ENCODE measurements around the gene SCO2.
A peak's percentile ranks its signal among the peaks of the same experiment; 100 is the strongest.

The SCO2 gene, protein sequence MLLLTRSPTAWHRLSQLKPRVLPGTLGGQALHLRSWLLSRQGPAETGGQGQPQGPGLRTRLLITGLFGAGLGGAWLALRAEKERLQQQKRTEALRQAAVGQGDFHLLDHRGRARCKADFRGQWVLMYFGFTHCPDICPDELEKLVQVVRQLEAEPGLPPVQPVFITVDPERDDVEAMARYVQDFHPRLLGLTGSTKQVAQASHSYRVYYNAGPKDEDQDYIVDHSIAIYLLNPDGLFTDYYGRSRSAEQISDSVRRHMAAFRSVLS

GRCh38 chr22:50525104-50525857 is at the start of gene SCO2:
Gene SCO2, minus strand, starts transcription at chr22:50525598. Its CDS starts 1,187 bp downstream, at chr22:50524411.
- peak; percentile 85 to 96 for DNase-seq (ENCODE audit: low read depth in 2 of 2, low spot score in 1 of 2)

- DNase-seq (ENCODE audit: low read depth in 2 of 2, low spot score in 1 of 2), result no peak
Observed at GRCh38 chr22:50574383-50574755, 49.0 kb upstream of the SCO2 start.

DNA sequence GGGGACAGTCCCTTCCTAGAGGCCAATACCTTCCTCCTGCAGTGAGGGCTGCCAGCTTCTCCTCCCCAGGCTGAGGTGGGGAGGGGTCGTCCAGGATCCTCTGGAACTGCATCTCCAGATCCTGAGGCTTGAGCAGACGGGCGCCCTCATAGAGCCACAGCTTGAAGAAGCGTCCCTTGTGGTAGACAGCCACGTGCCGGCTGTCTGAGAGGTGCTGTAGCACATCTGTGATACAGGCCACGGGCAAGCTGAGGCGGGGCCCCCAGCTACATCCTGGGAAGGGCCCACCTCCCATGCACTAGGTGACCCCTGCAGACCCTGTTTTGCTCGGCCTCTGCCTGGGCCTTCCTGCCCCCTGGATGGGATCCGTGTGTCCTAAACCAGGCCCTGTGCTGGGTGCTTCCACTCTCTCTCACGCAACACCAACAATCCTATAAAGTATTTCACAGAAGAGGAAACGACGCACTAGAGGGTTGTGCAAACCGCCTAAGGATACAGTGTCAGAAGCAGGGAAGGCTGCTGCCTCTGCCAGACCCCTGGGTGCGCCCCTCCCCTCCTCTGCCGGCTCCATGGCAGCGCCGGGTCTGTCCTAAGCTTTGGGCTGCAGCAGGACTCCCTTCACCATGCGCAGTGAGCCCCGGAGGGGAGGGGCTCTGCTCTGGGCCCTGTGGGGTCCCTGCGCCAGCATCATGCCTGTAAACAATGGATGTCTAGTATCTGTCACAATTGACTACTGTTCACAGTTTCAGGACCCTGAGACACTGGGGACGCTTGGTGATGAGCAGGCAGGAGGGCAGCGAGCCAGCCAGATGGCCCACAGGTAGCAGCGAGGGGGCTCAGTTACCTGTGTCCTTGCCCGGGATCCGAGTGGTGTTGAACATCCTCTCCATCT is 48.3 kb upstream of the SCO2 start:
- no peak for DNase-seq (ENCODE audit: low read depth in 2 of 2, low spot score in 1 of 2)

DNA sequence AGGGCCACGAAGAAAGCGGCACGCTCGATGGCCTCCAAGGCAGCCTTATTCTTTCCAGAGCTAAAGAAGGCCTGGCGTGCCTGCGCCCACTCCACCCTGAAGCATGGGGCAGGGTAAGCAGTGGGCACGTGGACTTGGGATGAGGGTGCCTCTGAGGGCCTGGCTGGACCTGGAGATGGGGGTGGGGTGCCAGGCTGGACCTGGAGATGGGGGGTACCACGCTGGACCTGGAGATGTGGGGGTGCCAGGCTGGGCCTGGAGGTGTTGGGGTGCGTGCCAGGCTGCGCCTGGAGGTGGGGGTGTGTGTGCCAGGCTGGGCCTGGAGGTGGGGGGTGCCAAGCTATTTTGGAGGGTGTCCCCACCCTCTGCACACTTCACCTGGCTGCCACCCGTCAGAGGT is 47.6 kb upstream of the SCO2 start:
- DNase-seq (ENCODE audit: low read depth in 2 of 2, low spot score in 1 of 2), result no peak

GRCh38 chr22:50571264-50572175 is 46.1 kb upstream of the SCO2 start:
- no peak for DNase-seq (ENCODE audit: low read depth in 2 of 2, low spot score in 1 of 2)

DNA sequence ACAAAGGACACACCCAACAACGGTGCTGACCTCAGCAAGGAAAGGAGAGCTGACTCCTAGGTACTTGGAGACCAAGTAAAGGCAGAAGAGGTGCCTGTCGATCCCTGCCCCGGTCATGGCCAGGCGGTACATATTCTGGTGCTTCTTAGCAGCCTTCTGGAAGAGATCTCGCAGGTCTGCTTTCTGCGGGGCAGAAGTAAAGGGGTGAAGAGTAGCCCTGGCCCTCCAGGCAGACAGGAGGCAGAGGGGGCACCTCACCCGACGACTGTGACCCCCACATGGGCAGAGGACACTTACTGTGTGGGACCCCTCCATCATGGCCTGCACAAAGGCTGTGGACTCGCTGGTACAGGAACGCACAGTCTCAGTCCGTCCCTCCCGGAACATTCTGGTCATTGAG is 45.5 kb upstream of the SCO2 start:
- DNase-seq (ENCODE audit: low read depth in 2 of 2, low spot score in 1 of 2), result no peak

DNA sequence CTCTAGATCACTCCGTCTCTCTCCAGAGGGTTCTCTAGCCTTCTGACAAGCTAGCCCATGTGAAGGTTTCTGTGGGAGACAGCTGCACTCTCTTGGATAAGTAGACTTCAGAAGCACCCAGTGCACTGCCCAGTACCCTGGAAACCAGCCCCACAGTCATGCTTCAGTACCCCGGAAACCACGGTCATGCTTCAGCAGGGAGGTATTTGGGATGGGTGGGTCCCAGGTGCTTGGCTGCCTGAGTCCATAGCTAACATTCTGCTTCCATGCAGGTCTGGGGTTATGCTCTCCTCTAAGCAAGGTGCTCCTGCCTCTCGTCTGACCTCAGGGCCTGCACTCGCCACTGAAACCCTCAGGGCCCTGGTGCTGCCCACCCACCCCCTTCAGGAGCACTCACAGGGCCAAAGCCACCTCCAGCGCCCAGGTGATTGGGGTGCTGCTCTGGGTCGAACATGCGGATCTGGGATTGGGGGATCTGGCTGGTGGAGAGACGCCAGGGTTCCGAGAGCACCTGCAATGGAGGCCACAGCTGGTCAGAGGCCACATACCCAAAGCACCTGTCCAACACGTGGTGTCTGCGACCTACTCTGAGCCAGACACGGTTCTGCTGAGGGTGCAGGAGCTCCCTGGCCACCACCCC is 44.6 kb upstream of the SCO2 start:
- no peak for DNase-seq (ENCODE audit: low read depth in 2 of 2, low spot score in 1 of 2)

- no peak for DNase-seq (ENCODE audit: low read depth in 2 of 2, low spot score in 1 of 2)
Observed at GRCh38 chr22:50569041-50569459, 43.7 kb upstream of the SCO2 start.

DNA sequence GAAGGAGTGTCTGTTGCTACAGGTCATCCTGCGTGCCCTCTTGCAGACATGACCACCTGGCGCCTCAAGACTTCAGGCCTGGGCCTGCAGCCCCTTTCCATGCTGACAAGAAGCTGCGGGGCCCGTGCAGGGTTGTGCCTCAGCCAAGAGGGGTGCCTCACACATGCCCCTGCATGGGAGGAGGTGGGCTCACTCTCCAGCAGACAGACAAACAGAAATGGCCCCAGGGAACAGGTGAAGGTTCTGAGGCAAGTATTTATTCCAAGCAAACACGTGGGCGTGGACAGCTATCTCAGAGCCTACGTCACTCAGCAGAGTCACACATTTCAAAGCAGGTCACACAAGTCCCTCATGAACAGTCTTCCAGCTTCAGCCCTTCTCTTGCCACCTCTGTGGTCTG is 43.2 kb upstream of the SCO2 start:
- no peak for DNase-seq (ENCODE audit: low read depth in 2 of 2, low spot score in 1 of 2)

- DNase-seq (ENCODE audit: low read depth in 2 of 2, low spot score in 1 of 2), result no peak
Observed at GRCh38 chr22:50567721-50568252, 42.4 kb upstream of the SCO2 start.

DNA sequence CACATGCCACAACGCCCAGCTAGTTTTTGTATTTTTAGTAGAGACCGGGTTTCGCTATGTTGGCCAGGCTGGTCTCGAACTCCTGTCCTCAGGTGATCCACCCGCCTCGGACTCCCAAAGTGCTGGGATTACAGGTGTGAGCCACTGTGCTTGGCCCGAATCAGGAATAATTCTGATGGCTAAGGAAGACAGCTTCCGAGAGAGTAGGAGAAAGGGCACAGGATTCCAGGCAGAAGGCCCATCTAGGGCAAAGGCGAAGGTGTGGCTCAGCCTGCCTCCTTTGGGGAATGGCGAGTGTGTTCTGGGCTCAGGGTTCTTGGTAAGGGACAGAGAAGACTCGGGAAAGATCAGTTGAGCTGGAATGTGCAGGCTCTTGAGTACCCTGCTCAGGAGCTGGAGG is 38.9 kb upstream of the SCO2 start:
- no peak for DNase-seq (ENCODE audit: low read depth in 2 of 2, low spot score in 1 of 2)

- no peak for DNase-seq (ENCODE audit: low read depth in 2 of 2, low spot score in 1 of 2)
Observed at GRCh38 chr22:50563413-50564160, 38.2 kb upstream of the SCO2 start.

DNA sequence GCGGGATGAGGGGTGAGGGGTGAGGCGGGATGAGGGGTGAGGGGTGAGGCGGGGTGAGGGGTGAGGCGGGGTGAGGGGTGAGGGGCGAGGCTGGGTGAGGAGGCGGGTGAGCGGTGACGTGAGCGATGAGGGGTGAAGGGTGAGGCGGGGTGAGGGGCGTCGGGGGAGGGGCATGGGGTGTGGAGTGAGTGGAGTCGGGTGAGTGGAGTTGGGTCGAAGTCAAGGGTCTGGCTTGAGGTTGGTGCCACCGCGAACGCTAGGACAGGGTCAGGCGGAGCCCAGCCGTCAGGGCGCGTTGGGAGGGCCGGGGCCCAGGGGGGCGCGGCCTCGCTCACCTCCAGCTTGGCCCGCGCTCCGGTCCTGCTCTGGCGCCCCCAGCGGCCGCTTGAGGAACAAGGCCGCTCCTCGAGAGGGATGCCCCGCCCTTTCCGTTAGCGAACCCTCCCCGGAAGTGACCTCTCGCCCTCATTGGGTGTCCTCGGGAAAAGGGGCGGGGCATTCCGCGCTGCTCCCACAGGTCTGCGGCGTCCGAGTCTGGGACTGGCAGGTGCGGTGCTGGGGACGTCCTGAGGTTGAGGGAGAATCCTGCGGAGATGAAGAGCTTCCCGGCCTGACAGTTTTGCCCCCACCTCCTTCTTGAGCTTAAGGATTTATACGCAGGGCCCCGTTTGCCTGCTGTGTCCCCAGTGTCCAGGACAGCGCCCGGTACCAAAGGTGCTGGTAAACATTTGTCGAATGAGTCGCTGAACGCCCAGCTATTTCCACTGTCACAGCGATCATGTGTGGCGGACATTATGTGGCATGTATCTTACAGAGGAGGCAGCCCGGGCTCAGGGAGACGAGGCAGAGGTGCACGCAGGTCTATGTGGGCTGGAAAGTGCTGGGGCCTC is 37.4 kb upstream of the SCO2 start, which contains the start of gene SYCE3:
TSS of gene SYCE3 (minus strand) at position 397 of the 890 bp plus-strand sequence. CDS start 6,514 bp downstream, outside the sequence.
- peak; percentile 90 to 96 for DNase-seq (ENCODE audit: low read depth in 2 of 2, low spot score in 1 of 2)

DNA sequence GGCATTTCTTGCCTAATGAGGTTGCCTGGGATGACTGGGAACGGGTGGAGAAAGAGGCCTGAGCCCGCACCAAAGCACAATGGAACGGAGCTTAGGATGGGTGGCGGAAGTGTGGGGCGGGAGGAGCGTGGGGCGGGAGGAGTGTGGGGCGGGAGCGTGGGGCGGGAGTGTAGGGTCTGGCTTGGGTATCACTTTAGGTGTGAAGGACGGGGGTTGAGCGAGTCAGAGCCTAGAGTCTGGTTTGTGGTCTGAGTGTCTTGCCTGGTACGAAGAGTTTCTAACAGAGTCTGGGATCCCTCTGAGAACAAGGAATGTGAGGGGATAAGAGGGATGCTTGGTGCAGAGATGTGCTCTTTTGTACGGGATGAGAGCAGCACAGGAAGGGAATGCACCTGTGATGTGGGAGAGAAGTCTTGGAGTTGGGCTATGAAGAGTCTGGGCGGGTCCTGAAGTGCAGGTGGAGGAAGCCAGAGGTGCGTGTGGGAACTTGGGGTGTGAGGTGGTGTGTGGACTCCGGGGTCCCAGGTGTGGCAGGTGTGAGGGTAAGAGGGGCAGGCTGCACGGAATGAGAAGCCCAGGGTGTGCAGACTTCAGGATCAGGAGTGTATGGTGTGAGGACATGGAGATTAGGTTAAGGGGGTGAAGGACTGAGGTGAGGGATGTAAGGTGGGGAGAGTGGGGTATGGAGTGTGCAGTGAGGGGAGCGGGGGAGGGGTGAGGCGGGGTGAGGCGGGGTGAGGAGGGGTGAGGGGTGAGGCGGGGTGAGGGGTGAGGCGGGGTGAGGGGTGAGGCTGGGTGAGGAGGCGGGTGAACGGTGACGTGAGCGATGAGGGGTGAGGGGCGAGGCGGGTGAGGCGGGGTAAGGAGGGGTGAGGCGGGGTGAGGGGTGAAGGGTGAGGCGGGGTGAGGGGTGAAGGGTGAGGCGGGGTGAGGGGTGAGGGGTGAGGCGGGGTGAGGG is 36.3 kb upstream of the SCO2 start:
- no peak for DNase-seq (ENCODE audit: low read depth in 2 of 2, low spot score in 1 of 2)

- DNase-seq (ENCODE audit: low read depth in 2 of 2, low spot score in 1 of 2), result no peak
Observed at GRCh38 chr22:50560034-50560433, 34.6 kb upstream of the SCO2 start.

DNA sequence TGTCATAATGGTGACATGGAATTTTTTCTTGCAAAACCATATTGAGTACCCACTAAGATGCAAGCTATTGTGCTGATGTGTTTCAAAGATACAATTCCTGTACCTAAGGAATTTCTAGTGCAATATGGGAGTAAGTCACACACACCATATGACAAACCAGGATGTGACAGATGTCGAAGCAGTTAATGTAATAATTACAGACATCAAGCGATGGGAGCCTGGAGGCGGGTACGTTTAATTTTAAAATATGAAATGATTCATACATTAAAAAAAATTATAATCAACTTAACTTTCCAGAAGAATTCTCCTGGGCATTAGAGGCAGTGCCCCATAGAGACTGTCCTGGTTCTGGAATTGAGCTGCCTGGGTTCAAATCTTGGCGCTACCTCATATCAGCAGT is 31.3 kb upstream of the SCO2 start:
- no peak for DNase-seq (ENCODE audit: low read depth in 2 of 2, low spot score in 1 of 2)

DNA sequence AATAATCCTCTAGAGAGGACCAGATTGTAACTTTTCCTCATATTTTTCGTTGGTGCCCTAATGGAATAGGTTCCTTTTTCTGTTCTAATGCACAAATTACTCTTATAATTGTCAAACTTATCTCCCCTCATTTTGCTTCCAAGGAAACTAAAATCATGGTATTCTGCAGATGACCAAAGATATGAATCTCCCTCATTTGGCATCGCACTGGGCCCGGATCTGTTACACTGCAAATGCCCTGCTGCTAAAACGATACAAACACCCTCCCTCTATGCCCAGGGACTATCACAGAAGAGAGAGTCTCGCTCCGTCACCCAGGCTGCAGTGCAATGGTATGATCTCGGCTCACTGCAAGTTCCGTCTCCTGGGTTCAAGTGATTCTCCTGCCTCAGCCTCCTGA is 27.9 kb upstream of the SCO2 start:
- no peak for DNase-seq (ENCODE audit: low read depth in 2 of 2, low spot score in 1 of 2)

Measured in stimulated activated CD8-positive, alpha-beta memory T cell treated with anti-CD3 and anti-CD28 coated beads, Interleukin-4, amount 100 ng/mL, for 1 hour (primary cell).